ENCODE data around the gene SDK2. TPM values are rescaled to one million over a fixed set of nuclear protein-coding genes. Genes with fewer than 3 reads are reported as not detected.

The SDK2 gene
- total and polyA plus RNA-seq, 2 experiments from 2014 or later: 0.74 to 5.1 TPM

GRCh38 chr17:73510981-73511718 lies 133.1 kb downstream of the SDK2 start:
- Mint-ChIP-seq H3K27me3 (ENCODE audit: insufficient read depth, low read depth, poor library complexity) (peaks cover 19% of the 10 kb centered on the region), H3K4me1 (peaks cover 14% of the 10 kb centered on the region), H3K36me3 (ENCODE audit: low read depth) (no peaks in the 10 kb centered on the region), H3K27ac (no peak overlapping the region), H3K9me3 (no peaks in the 10 kb centered on the region; the same call in 2 of the 3 replicates), H3K4me3 (no peak overlapping the region)
- H3K4me3 ChIP-seq: no peak overlapping the region
- no peak for TF ChIP-seq JUNB (IDR thresholded peaks at IDR 0.05; ENCODE audit: unreplicated experiment)
- no peak for TF ChIP-seq ETS1 (IDR thresholded peaks at IDR 0.05)
- no peak for TF ChIP-seq EZH2 (IDR thresholded peaks at IDR 0.05; ENCODE audit: low read depth, unreplicated experiment)
- no peak for TF ChIP-seq POLR2AphosphoS5 (IDR thresholded peaks at IDR 0.05; ENCODE audit: low read depth)
- TF ChIP-seq ZNF462 (CRISPR knock-in tag; IDR thresholded peaks at IDR 0.05): no peak
- TF ChIP-seq NANOG (IDR thresholded peaks at IDR 0.05; ENCODE audit: borderline replicate concordance): no peak
- TF ChIP-seq EZH2phosphoT487 (IDR thresholded peaks at IDR 0.05; ENCODE audit: unreplicated experiment): no peak
- TF ChIP-seq STAT1 (IDR thresholded peaks at IDR 0.05; ENCODE audit: unreplicated experiment): no peak
- TF ChIP-seq CTCF (conservative IDR thresholded peaks at IDR 0.05; ENCODE audit: low read depth in 2 of 2): no peak
- TF ChIP-seq ZNF331 (CRISPR knock-in tag; IDR thresholded peaks at IDR 0.05; ENCODE audit: low read depth): no peak
- no peak for TF ChIP-seq REST (IDR thresholded peaks at IDR 0.05; ENCODE audit: unreplicated experiment)
- no peak for TF ChIP-seq ZNF114 (CRISPR knock-in tag; IDR thresholded peaks at IDR 0.05)
- no peak for TF ChIP-seq CREB1 (CRISPR knock-in tag; IDR thresholded peaks at IDR 0.05; ENCODE audit: low read depth)
- no peak overlapping the region for H3K27ac ChIP-seq (ENCODE audit: low read depth)
- no peaks in the 10 kb centered on the region for H3K4me1 ChIP-seq (ENCODE audit: insufficient read depth)
- no peaks in the 10 kb centered on the region for H3K36me3 ChIP-seq (ENCODE audit: insufficient read depth)
- H3K27me3 ChIP-seq (ENCODE audit: insufficient read depth): no peaks in the 10 kb centered on the region
- no peaks in the 10 kb centered on the region for H3F3A ChIP-seq (replicated peaks; ENCODE audit: low read depth)
- no peaks in the 10 kb centered on the region for H4K20me1 ChIP-seq (replicated peaks; ENCODE audit: insufficient read depth)
- no peak for DNase-seq (ENCODE audit: low spot score)
- no peak for ATAC-seq
- no peak overlapping the region for H3K4me2 ChIP-seq
- no peak overlapping the region for H2AFZ ChIP-seq
- no peaks in the 10 kb centered on the region for H3K9me2 ChIP-seq (ENCODE audit: insufficient read depth)
- no peaks in the 10 kb centered on the region for H3K79me2 ChIP-seq (replicated peaks; ENCODE audit: insufficient read depth)
